Keratinocyte (primary cell): ENCODE results near the gene GRM4. TPM values are rescaled to one million over a fixed set of nuclear protein-coding genes. Genes with fewer than 3 reads are reported as not detected.

Source experiments
- DNase-seq: peaks from one replicate; pipeline ENCODE4 v3.0.0-alpha.2; 2011; ENCODE audit warnings: low read depth, missing footprints, low spot score
- FAIRE-seq: peaks from 2 replicates; lab custom pipeline; 2011; peaks lifted over from hg19 to GRCh38; lab: Jason Lieb, UNC
- H2AFZ ChIP-seq: 2 replicates; pipeline ENCODE4 v1.6.0; 2012; ENCODE audit warnings: low read length, control low read depth, inconsistent platforms; ENCODE audit not compliant: control insufficient read depth
- H3K27ac ChIP-seq: 2 replicates; pipeline ENCODE4 v1.5.1; 2011; ENCODE audit warnings: low read length; ENCODE audit not compliant: control insufficient read depth, insufficient read depth
- H3K27me3 ChIP-seq: 3 replicates; pipeline ENCODE4 v1.6.0; 2011; ENCODE audit warnings: low read length; ENCODE audit not compliant: control insufficient read depth, insufficient read depth; ENCODE audit errors: extremely low read depth
- H3K36me3 ChIP-seq, 2 experiments: 2 replicates in 1 of 2; 3 replicates in 1 of 2; pipeline ENCODE4 v1.5.1; 2011; ENCODE audit warnings: low read length in 2 of 2, mild to moderate bottlenecking in 1 of 2; ENCODE audit not compliant: control insufficient read depth in 2 of 2, insufficient read depth in 2 of 2; ENCODE audit errors: extremely low read depth in 1 of 2
- H3K4me1 ChIP-seq: 3 replicates; pipeline ENCODE4 v1.5.1; 2011; ENCODE audit warnings: low read length; ENCODE audit not compliant: control insufficient read depth, insufficient read depth; ENCODE audit errors: extremely low read depth
- H3K4me2 ChIP-seq: 3 replicates; pipeline ENCODE4 v1.6.0; 2011; ENCODE audit warnings: low read depth, low read length; ENCODE audit not compliant: control insufficient read depth, insufficient read depth; ENCODE audit errors: extremely low read depth
- H3K4me3 ChIP-seq, 3 experiments: fragments of 200-600 bp in 1 of 3; sonication (generic) in 1 of 3; 2 replicates in 2 of 3; 3 replicates in 1 of 3; pipeline ENCODE4 v1.5.1; 2011 to 2016; ENCODE audit warnings: low read length in 3 of 3, mild to moderate bottlenecking in 3 of 3, control low read depth in 2 of 3, inconsistent platforms in 1 of 3, low read depth in 1 of 3, mixed read lengths in 1 of 3, mixed run types in 1 of 3, moderate library complexity in 1 of 3; ENCODE audit not compliant: control insufficient read depth in 2 of 3, insufficient read depth in 2 of 3; ENCODE audit errors: extremely low read depth in 1 of 3
- H3K79me2 ChIP-seq: 2 replicates; pipeline ENCODE4 v1.6.0; 2012; ENCODE audit warnings: low read length; ENCODE audit not compliant: control insufficient read depth, insufficient read depth
- H3K9ac ChIP-seq: 3 replicates; pipeline ENCODE4 v1.6.0; 2011; ENCODE audit warnings: low read length; ENCODE audit not compliant: control insufficient read depth, insufficient read depth; ENCODE audit errors: extremely low read depth
- H3K9me1 ChIP-seq: 3 replicates; pipeline ENCODE4 v1.6.0; 2011; ENCODE audit warnings: low read length; ENCODE audit not compliant: control insufficient read depth, insufficient read depth; ENCODE audit errors: extremely low read depth
- H3K9me3 ChIP-seq: 2 replicates; pipeline ENCODE4 v1.5.1; 2012; ENCODE audit warnings: low read depth, low read length; ENCODE audit not compliant: control insufficient read depth
- H4K20me1 ChIP-seq: 3 replicates; pipeline ENCODE4 v1.6.0; 2011; ENCODE audit warnings: low read length; ENCODE audit not compliant: control insufficient read depth, insufficient read depth; ENCODE audit errors: extremely low read depth
- CTCF ChIP-seq, 3 experiments: IDR thresholded peaks in 1 of 3; conservative IDR thresholded peaks in 1 of 3; optimal IDR thresholded peaks in 1 of 3; 2 replicates in 2 of 3; 3 replicates in 1 of 3; pipeline versions ENCODE3 to v1.5.1; 2011; ENCODE audit warnings: low read length in 3 of 3, mild to moderate bottlenecking in 3 of 3, moderate library complexity in 2 of 3, control low read depth in 1 of 3, inconsistent platforms in 1 of 3; ENCODE audit not compliant: insufficient read depth in 2 of 3; ENCODE audit errors: extremely low read depth in 1 of 3
- EZH2 ChIP-seq: IDR thresholded peaks from one replicate; pipeline ENCODE4 v1.6.1; 2012; ENCODE audit warnings: inconsistent platforms, mild to moderate bottlenecking, low read length, moderate library complexity
- dilution Hi-C: fragments of 300-500 bp; cut with MboI; formaldehyde crosslinking; loops from one replicate; pipeline ENCODE4 v1.7.0; 2020; ENCODE audit warnings: low sequenced_read_pairs; ENCODE audit not compliant: extremely low pct_ligation_motif_present
- polyA plus RNA-seq, 5 experiments: library from polyadenylated mRNA; depleted of rRNA in 3 of 5; stranded (reverse) in 3 of 5; stranded (forward) in 1 of 5; unstranded in 1 of 5; fragments of >200 nt; gene quantifications; 1 replicate in 1 of 5; 2 replicates in 3 of 5; 3 replicates in 1 of 5; pipeline versions ENCODE4 v1.2.1 to v1.2.3, GENCODE V29; 2011 to 2012; ENCODE audit warnings: missing spikeins in 2 of 5, low read depth in 1 of 5, low replicate concordance in 1 of 5

GRM4 gene
- polyA plus RNA-seq, 1 donor (not counting 4 experiments of a cell fraction or from before 2014, with no cell fraction given): not detected

- no peaks in the 10 kb centered on the region for H3K27me3 ChIP-seq
- H3K9ac ChIP-seq: no peak overlapping the region
- no peak overlapping the region for H3K4me2 ChIP-seq
- H4K20me1 ChIP-seq: no peaks in the 10 kb centered on the region
- no peaks in the 10 kb centered on the region for H3K79me2 ChIP-seq
- H3K36me3 ChIP-seq: no peaks in the 10 kb centered on the region
- H3K9me1 ChIP-seq: no peaks in the 10 kb centered on the region
- TF ChIP-seq EZH2: no peak
- TF ChIP-seq CTCF (optimal IDR thresholded peaks at IDR 0.05 in 1 of 3, IDR thresholded peaks at IDR 0.05 in 1 of 3, conservative IDR thresholded peaks at IDR 0.05 in 1 of 3; ENCODE audit: extremely low read depth in 1 of 3, insufficient read depth in 2 of 3, low read length in 3 of 3): no peak
- DNase-seq (no peak), FAIRE-seq (no peak)
- H3K27ac ChIP-seq: no peak overlapping the region
- H3K4me3 ChIP-seq: no peak overlapping the region
- dilution Hi-C loops: no loop called here
- no peaks in the 10 kb centered on the region for H3K4me1 ChIP-seq
- H2AFZ ChIP-seq: no peak overlapping the region
- no peaks in the 10 kb centered on the region for H3K9me3 ChIP-seq
Measured at GRCh38 chr6:34027939-34028441, 117.9 kb downstream of the GRM4 start.

- FAIRE-seq (no peak), DNase-seq (no peak)
- Histone ChIP-seq H3K36me3 (no peaks in the 10 kb centered on the region), H3K79me2 (no peaks in the 10 kb centered on the region), H3K9me1 (no peaks in the 10 kb centered on the region), H3K9me3 (no peaks in the 10 kb centered on the region), H3K27ac (no peak overlapping the region), H3K4me2 (no peak overlapping the region), H3K4me3 (no peak overlapping the region), H3K9ac (no peak overlapping the region), H2AFZ (no peak overlapping the region), H3K4me1 (no peaks in the 10 kb centered on the region), H3K27me3 (no peaks in the 10 kb centered on the region), H4K20me1 (no peaks in the 10 kb centered on the region)
- dilution Hi-C loops: no loop called here
- TF ChIP-seq CTCF (optimal IDR thresholded peaks at IDR 0.05 in 1 of 3, IDR thresholded peaks at IDR 0.05 in 1 of 3, conservative IDR thresholded peaks at IDR 0.05 in 1 of 3; ENCODE audit: extremely low read depth in 1 of 3, insufficient read depth in 2 of 3, low read length in 3 of 3) (peak; percentile 51 to 94 (median 75)), EZH2 (no peak)
Measured at GRCh38 chr6:34027445-34027936, 118.4 kb downstream of the GRM4 start.
